Astrocyte (in vitro differentiated cells and primary cell): Measurements from ENCODE around the gene DIAPH3.

Experiments
- EZH2 ChIP-seq: IDR thresholded peaks from 2 replicates; pipeline ENCODE4 v1.6.1; 2012; ENCODE audit warnings: mild to moderate bottlenecking, low read length, inconsistent platforms; ENCODE audit not compliant: insufficient read depth
- TF ChIP-seq, protein P1 (sequence below): IDR thresholded peaks from 2 replicates; pipeline ENCODE4 v1.5.1; 2011; ENCODE audit warnings: low read depth, mild to moderate bottlenecking, inconsistent platforms, low read length, moderate library complexity; ENCODE audit not compliant: insufficient read depth

- TF ChIP-seq EZH2: no peak
- TF ChIP-seq, protein P1, sequence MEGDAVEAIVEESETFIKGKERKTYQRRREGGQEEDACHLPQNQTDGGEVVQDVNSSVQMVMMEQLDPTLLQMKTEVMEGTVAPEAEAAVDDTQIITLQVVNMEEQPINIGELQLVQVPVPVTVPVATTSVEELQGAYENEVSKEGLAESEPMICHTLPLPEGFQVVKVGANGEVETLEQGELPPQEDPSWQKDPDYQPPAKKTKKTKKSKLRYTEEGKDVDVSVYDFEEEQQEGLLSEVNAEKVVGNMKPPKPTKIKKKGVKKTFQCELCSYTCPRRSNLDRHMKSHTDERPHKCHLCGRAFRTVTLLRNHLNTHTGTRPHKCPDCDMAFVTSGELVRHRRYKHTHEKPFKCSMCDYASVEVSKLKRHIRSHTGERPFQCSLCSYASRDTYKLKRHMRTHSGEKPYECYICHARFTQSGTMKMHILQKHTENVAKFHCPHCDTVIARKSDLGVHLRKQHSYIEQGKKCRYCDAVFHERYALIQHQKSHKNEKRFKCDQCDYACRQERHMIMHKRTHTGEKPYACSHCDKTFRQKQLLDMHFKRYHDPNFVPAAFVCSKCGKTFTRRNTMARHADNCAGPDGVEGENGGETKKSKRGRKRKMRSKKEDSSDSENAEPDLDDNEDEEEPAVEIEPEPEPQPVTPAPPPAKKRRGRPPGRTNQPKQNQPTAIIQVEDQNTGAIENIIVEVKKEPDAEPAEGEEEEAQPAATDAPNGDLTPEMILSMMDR: no peak
Measured at GRCh38 chr13:59843040-59843439, 320.7 kb downstream of the DIAPH3 start.
